ENCODE measurements around the gene AOC1.

AOC1 gene

DNA sequence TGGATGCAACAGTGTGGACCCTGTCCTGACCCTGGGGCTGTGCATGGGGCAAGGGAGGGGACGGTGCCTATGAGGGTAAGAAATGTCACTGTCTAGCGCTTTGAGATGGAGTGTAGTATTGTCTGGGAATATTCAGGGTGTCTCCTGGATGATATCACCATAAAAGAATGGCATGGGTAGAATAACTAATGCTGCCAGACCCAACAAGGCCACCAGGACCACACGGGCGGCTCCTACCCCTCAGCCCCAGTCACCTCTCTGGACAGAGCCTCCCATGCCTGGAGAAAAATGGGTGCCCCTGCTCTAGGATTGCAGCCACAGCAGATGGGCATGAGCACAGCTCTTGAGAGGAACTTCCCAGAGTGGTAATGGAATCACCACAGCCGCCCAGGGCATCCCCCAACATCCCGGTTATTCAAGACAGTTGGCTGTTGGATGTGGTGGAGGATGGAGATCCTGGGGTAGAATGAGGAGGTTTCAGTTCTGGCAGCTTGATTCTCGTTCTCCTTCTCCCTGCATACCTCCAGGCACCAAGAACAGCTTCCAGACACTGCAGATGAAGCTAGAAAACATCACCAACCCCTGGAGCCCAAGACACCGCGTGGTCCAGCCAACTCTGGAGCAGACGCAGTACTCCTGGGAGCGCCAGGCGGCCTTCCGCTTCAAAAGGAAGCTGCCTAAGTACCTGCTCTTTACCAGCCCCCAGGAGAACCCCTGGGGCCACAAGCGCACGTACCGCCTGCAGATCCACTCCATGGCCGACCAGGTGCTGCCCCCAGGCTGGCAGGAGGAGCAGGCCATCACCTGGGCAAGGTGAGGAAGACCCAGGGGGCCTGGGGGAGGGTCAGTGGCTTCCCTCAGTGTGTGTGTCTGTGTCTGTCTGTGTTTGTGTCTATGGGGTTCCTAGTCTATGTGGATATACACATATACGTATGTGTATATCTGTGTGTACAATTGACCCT, 6.2 kb downstream of the AOC1 start:
- FAIRE-seq: no peak

GRCh38 chr7:150860291-150860977, 8.1 kb downstream of the AOC1 start:
- no peak for FAIRE-seq

DNA sequence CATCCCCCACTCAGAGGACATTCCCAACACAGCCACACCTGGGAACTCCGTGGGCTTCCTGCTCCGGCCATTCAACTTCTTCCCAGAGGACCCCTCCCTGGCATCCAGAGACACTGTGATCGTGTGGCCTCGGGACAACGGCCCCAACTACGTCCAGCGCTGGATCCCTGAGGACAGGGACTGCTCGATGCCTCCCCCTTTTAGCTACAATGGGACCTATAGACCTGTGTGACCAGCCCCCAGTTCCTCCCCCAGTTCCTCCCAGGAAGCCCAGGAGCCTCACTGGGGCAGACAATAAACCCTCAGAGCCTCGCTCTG, 8.6 kb downstream of the AOC1 start:
- FAIRE-seq: no peak

DNA sequence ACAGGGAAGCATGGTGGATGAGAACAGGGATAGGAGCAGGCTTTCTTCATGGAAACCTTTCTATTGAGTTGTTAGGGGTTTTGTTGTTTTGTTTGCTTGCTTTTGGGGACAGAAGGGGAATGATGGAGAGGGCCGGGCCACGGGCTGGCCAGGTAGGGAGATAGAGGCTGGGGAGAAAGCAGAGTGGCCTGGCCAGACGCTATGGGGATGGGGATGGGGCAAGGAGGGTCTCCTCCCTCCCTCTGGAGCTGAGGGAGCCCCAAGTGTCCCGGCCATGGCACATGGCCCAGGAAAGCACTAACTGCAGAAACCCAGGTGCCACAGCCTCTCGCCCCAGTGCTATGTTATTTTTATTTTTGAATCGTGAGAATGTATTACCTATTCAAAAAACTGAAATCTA, 10.0 kb downstream of the AOC1 start:
- no peak for FAIRE-seq

DNA sequence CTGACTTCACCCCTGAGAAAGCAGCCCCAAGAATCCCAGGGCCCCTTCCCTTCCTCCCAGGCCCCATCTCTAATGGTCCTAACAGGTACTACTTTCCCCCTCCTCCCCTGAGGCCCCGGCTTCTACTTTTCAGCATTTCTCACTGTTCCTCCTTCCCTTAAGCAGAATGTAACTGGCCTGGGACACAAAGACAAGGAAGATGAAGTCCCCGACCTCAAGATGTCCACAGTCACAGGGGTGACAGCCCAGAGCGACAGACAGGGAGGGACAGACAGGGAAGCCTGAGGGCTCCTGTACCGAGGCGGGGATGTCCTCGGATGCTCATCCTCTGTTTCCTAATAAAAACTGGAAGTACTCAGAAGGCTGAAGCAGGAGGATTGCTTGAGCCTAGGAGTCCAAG, 11.6 kb downstream of the AOC1 start:
- FAIRE-seq: no peak

DNA sequence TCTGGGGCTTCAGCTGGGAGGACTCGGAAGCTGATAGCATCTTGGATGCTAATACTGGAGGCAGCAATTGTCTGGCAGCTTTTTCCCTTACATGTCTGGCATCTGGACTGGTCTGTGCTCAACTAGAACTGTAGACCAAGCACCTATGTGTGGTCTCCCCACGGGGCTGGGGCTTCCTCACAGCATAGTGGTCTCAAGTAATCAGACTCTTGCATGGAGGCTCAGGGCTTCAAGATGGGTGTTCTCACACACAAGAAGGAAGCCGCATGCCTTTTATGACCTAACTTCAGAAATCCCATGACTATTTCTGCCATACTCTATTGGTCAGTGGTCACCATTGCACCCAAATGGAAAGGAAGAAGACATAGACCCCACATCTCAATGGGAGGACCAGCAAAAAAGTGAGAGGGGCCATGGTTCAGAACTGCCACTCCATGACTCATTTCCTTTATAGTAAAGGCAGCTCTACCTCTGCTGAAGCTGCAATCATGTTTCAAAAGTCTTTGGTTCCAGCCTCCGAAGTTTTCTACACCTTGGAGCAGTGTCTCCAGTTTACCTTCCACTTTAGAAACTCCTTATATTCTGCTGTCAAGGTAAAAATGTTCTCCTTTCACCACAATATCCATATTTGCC, 14.7 kb downstream of the AOC1 start:
- no peak for FAIRE-seq

DNA sequence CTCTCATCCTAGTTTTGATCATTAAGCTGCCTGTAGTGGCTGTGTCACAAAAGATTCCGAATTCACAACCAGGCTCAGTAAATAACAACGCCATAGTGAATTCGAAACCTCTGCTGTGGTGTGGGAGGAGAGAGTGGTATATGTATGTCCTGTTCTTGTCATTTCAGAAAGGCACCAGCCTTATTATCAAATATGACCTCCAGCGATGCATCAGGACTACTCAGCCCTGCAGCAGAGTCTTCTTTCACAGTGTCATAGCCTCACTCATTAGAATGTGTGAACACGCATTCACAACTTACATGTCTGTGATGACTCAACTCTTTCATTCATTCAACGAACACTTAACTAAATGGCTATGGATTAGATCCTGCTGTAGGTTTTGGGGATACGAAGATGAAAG, 15.3 kb downstream of the AOC1 start:
- no peak for FAIRE-seq

DNA sequence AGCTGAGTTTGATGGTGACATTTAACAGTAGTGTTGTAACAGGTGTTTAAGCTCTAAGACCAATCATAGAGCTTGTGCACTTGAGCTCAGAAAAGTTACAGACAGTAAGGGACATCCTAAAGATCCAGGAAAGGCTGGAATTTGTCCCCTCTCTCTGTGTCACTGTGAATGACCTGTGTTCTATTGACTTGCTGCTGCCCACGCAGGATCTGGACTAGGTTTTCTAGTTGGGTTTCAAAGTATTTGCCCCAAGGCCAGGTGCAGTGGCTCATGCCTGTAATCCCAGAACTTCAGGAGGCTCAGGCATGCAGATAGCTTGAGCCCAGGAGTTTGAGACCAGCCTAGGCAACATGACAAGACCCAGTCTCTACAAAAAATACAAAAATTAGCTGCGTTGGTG, 17.1 kb downstream of the AOC1 start:
- no peak for FAIRE-seq

DNA sequence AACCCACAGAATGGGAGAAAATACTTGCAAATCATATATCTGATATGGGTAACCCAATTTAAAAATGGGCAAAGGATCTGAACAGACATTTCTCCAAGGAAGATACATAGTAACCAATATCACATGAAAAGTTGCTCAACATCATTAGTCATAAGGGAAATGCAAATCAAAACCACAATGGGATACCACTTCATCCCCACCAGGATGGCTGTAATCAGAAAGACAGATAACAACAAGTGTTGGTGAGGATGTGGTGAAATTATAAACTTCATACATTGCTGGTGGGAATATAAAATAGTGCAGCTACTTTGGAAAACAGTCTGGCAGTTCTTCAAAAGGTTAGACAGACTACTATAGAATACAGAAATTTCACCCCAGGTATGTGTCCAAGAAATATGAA, 19.3 kb downstream of the AOC1 start:
- no peak for FAIRE-seq

DNA sequence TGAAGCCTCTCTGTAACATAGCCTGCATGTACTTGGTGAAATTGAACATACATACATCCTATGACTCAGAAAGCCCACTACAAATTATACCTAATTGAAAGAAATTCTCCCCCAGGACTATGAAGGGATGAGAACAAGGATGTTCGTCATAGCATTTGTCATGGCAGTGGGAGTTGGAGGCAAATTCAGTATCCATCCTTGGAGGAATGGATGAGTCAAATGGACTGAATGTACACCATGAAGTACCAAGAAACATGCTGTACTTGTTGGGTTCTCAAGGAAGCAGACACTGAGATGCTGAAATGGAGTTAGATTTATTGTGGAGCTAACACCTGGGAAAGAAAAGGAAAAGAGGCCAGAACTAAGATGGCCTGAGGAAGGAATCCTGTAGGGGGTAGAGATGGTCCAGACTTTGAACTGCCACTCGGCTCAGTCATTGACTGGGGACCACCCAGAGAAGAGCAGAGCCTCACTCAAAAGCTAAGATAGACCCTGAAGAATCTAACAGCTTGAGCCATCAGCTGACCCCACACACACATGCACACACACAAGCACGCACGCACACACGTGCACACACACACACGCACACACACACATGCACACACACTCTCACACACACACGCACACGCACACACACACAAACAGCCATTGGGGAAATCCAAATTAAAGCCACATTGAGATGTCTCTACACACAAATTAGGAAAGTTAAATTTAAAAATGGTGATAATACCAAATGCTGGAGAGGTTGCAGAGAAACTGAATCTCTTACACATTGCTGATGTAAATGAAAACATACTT, 22.3 kb downstream of the AOC1 start:
- FAIRE-seq: no peak

DNA sequence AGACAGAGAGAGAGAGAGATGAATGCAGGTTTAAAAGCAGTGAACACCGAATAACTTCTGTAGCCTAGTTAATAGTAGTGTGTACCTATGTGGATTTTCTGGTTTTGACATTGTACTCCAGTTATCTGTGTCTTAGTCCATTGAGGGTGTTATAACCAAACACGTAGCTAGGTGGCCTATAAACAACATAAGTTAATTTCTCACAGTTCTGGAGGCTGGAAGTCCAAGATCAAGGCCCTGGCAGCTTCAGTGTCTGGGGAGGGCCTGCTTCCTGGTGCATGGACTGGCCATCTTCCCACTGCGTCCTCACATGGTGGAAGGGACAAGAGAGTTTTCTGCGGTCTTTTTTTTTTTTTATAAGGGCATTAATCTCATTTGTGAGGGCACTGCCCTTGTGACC, 23.5 kb downstream of the AOC1 start:
- FAIRE-seq: no peak

- FAIRE-seq: peak; percentile 23
Measured at GRCh38 chr7:150876817-150877526, 24.7 kb downstream of the AOC1 start.

DNA sequence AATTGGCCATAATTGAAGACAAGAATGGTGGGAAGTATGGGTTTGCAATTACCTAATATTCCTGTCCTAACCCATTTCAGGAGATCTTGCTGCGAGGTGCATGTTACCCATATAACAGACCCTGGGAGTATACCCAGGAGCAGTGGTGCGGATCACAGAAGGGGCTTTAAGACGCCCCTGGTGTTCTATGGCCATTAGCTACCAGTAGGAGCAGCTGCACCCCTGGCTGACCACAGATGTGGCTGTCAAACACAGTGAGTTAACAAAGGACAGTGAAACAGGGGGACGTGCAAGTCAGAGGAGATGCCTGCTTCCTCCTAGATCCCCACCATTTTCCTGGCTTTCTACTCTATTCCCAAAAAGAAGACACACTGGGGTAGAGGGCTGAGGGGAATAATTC, 25.2 kb downstream of the AOC1 start:
- no peak for FAIRE-seq

GRCh38 chr7:150879345-150879744, 27.0 kb downstream of the AOC1 start:
- no peak for FAIRE-seq

- no peak for FAIRE-seq
Measured at GRCh38 chr7:150881189-150881588, 28.9 kb downstream of the AOC1 start.

GRCh38 chr7:150890853-150891584, 38.7 kb downstream of the AOC1 start:
- no peak for FAIRE-seq

DNA sequence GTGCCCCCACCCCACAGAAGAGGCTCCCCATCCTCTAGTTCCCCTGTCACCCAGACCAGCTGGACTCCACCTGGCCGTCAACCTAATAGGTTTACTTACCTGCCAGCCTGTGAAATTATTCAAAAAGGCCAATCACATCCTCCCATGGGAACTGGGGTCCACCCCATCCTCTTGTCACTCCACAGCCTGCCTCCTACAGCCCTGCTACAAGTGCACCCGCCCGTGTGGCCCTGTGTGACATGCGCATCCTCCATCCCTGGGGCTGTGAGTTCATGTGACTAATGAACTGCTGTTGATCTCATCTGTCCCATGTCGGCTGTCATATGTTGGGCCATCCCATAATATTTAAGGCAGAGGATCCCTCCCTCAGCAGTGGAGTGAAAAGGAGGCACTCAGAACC, 39.4 kb downstream of the AOC1 start:
- no peak for FAIRE-seq

GRCh38 chr7:150895809-150896208, 43.5 kb downstream of the AOC1 start:
- FAIRE-seq: no peak

DNA sequence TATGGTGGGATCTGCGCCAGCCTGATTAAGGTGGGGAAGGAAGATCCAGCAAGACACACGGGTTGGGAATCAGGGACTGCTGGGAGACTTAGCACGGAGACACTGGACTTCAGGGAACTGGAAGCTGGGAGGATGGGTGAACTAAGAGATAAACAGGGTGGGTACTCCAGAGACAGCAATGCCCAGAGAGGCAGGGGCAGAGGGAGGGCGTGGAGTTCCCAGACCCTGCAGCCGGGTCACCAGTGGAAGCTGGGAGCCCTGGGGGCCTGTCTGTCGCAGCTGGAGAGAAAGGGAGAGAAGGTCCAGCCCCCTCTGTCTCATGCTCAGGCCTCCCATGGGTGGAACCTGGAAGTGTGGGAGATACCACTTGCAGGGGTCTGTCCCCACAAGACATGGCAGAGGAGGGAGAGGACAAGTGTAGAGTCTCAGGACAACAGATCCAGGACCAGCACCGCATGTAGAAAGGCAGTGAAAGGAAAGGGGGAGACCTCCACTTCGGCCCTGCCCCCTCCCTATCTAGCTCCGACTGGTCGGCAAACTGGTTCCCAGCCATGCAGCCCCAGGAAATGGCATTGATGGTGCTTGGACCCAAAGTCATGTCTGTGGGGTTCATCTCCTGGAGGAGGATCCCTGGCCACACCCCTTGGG, 44.4 kb downstream of the AOC1 start:
- no peak for FAIRE-seq

GRCh38 chr7:150897502-150898474, 45.5 kb downstream of the AOC1 start:
- FAIRE-seq: no peak

Measured in A204.1 (cell line).